NT2/D1 (cell line): Measurements from ENCODE around the gene PGA5.

Experiments used
- DNase-seq: peaks from one replicate; pipeline ENCODE4 v3.0.0-alpha.2; 2011; ENCODE audit warnings: low read depth, low spot score
- H3K27me3 ChIP-seq: 2 replicates; pipeline ENCODE4 v1.6.0; 2011; ENCODE audit warnings: mild to moderate bottlenecking; ENCODE audit not compliant: insufficient read length, insufficient read depth
- H3K36me3 ChIP-seq: 2 replicates; pipeline ENCODE4 v1.6.1; 2011; ENCODE audit warnings: mild to moderate bottlenecking, low read length, mixed read lengths; ENCODE audit not compliant: insufficient read depth, insufficient read length
- H3K4me1 ChIP-seq: 2 replicates; pipeline ENCODE4 v1.5.1; 2011; ENCODE audit not compliant: insufficient read depth, insufficient read length
- H3K4me3 ChIP-seq: 2 replicates; pipeline ENCODE4 v1.5.1; 2011; ENCODE audit warnings: low read depth; ENCODE audit not compliant: insufficient read length
- H3K9ac ChIP-seq: 2 replicates; pipeline ENCODE4 v1.6.0; 2011; ENCODE audit warnings: low read depth; ENCODE audit not compliant: insufficient read length
- H3K9me3 ChIP-seq: 2 replicates; pipeline ENCODE4 v1.5.1; 2011; ENCODE audit warnings: mild to moderate bottlenecking, low read length; ENCODE audit not compliant: insufficient read depth
- SUZ12 ChIP-seq: IDR thresholded peaks from 2 replicates; pipeline ENCODE4 v1.6.1; 2011; ENCODE audit not compliant: insufficient read length, insufficient read depth; ENCODE audit errors: extremely low read depth
- YY1 ChIP-seq: IDR thresholded peaks from 2 replicates; pipeline ENCODE4 v1.6.1; 2011; ENCODE audit not compliant: insufficient read length, insufficient read depth
- ZNF274 ChIP-seq: IDR thresholded peaks from 2 replicates; pipeline ENCODE4 v1.6.1; 2011; ENCODE audit warnings: mild to moderate bottlenecking, low read depth, low read length

Gene PGA5

GRCh38 chr11:61264371-61264770, 23.4 kb downstream of the PGA5 start:
- Histone ChIP-seq H3K4me1 (no peaks in the 10 kb centered on the region), H3K9ac (no peak overlapping the region), H3K36me3 (peaks cover 49% of the 10 kb centered on the region), H3K4me3 (no peak overlapping the region), H3K9me3 (no peaks in the 10 kb centered on the region), H3K27me3 (no peaks in the 10 kb centered on the region)
- DNase-seq: no peak
- no peak for TF ChIP-seq SUZ12
- TF ChIP-seq ZNF274: no peak
- no peak for TF ChIP-seq YY1

- Histone ChIP-seq H3K9ac (no peak overlapping the region), H3K36me3 (peaks cover 47% of the 10 kb centered on the region), H3K9me3 (no peaks in the 10 kb centered on the region), H3K4me3 (no peak overlapping the region), H3K27me3 (no peaks in the 10 kb centered on the region), H3K4me1 (no peaks in the 10 kb centered on the region)
- DNase-seq: no peak
- TF ChIP-seq SUZ12: no peak
- no peak for TF ChIP-seq ZNF274
- TF ChIP-seq YY1: no peak
Observed at GRCh38 chr11:61264795-61265194, 23.8 kb downstream of the PGA5 start.

GRCh38 chr11:61265357-61265756, 24.4 kb downstream of the PGA5 start:
- Histone ChIP-seq H3K9ac (no peak overlapping the region), H3K4me3 (no peak overlapping the region), H3K27me3 (no peaks in the 10 kb centered on the region), H3K4me1 (no peaks in the 10 kb centered on the region), H3K36me3 (peaks cover 42% of the 10 kb centered on the region), H3K9me3 (no peaks in the 10 kb centered on the region)
- DNase-seq: no peak
- TF ChIP-seq SUZ12 (no peak), YY1 (no peak), ZNF274 (no peak)

DNA sequence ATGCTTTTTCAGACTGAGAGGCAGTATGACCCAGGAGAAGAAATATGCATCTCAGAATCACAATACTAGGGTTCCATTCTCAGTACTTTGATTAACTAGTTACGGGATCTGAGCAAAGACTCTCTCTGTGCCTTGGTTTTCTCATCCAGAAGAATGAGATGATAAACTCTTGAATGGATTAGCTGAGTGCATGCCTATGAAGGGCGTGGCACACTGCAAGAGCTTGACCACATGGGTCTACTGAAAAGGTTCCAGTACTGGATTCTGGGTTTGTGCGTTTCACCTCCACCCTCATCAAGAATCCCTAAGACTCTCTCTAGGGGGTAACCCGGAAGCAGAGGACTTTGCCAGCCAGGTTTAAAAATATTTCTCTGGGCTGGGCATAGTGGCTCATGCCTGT, 25.6 kb downstream of the PGA5 start:
- no peak for TF ChIP-seq SUZ12
- TF ChIP-seq ZNF274: no peak
- TF ChIP-seq YY1: no peak
- no peaks in the 10 kb centered on the region for H3K27me3 ChIP-seq
- peaks cover 43% of the 10 kb centered on the region for H3K36me3 ChIP-seq
- H3K4me3 ChIP-seq: no peak overlapping the region
- H3K9ac ChIP-seq: no peak overlapping the region
- no peaks in the 10 kb centered on the region for H3K4me1 ChIP-seq
- no peaks in the 10 kb centered on the region for H3K9me3 ChIP-seq
- DNase-seq: no peak

DNA sequence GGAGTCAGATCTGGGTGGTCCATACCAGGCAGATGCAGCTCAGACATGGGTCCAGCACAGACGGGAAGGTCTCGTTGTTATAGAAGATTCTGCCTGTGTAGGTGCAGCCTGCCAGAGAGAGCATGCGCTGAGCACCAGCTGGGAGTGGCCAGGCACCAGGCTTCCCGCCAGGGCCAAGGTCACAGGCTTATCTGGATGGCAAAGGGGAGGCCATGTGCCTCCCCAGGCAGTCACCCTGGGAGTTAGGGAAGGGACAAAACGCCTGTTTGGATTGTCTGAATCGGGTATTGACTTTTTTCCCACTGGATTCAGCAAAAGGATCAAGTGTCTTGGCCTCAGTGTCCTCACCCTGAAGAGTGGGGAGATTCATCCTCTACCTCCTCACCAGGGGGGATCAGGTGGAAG, 26.5 kb downstream of the PGA5 start:
- no peak for DNase-seq
- H3K27me3 ChIP-seq: no peaks in the 10 kb centered on the region
- TF ChIP-seq ZNF274 (no peak), YY1 (no peak), SUZ12 (no peak)
- H3K9me3 ChIP-seq: no peaks in the 10 kb centered on the region
- H3K4me1 ChIP-seq: no peaks in the 10 kb centered on the region
- H3K36me3 ChIP-seq: peaks cover 40% of the 10 kb centered on the region
- no peak overlapping the region for H3K4me3 ChIP-seq
- H3K9ac ChIP-seq: no peak overlapping the region

DNA sequence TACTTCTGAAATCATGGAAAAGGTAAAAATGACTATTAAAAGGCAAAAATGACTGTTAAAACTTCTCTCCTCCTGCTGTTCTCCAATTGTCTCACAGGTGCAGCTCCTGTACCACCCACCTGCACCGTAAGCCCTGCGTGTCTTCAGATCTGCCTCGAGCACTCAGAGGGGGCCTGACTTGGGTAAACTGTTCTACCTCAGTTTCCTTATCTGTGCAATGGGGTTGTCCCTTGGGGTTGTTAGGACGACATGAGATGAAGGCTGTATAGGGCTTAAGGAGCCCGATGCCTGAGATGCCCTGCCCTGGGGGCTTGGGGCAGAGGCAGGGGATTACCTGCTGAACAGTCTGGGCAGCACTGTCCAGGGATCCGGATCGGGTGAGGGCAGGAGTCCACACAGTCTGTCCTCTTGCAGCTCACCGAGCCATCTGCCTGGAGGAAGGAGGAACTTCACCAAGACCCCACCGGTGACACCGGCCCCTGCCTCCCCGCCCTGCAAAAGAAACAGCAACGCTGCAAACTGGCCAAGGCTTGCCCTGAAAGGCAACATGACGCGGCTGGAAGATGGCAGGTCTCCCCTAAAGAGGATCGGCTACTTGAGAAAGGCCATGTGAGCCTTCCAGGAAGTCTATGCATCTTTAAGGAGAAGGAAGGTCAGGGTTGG, 27.7 kb downstream of the PGA5 start:
- H3K9ac ChIP-seq: no peak overlapping the region
- no peaks in the 10 kb centered on the region for H3K27me3 ChIP-seq
- DNase-seq: no peak
- H3K4me3 ChIP-seq: no peak overlapping the region
- TF ChIP-seq ZNF274 (no peak), SUZ12 (no peak), YY1 (no peak)
- peaks cover 3% of the 10 kb centered on the region for H3K4me1 ChIP-seq
- no peaks in the 10 kb centered on the region for H3K9me3 ChIP-seq
- H3K36me3 ChIP-seq: peaks cover 41% of the 10 kb centered on the region

DNA sequence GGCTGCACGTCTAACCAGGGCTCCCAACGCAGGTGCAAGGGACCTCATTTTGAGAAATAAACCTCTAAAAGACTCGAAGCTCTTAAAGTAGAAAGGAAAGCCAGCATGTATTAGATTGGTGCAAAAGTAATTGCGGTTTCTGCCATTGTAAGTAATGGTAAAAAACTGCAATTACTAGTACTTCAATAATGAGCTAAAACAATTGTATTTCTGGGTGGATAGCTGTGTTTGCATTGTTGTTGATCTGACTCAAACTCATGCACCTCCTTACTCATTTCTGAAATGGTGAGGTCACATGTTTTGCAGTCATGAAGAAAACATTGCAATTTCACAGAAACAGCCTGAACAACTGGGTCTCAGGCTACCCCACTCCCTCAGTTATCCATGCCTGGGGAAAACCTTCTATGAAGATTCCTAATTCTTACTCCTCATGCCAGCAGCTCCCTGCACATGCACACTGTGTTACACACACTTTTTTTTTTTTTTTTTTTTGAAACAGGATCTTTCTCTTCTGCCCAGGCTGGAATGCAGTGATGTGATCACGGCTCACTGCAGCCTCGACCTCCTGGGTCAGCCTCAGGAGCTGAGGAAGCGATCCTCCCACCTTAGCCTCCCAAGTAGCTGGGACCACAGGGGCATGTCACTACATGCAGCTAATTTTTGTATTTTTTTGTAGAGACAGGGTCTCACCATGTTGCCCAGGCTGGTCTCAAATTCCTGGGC, 29.5 kb downstream of the PGA5 start:
- H3K27me3 ChIP-seq: no peaks in the 10 kb centered on the region

More for the DNA sequence above, 29.5 kb downstream of the PGA5 start:
- no peak for DNase-seq
- Histone ChIP-seq H3K4me1 (peaks cover 10% of the 10 kb centered on the region), H3K36me3 (peaks cover 40% of the 10 kb centered on the region), H3K9me3 (no peaks in the 10 kb centered on the region), H3K9ac (no peak overlapping the region), H3K4me3 (no peak overlapping the region)
- TF ChIP-seq SUZ12 (no peak), YY1 (no peak), ZNF274 (no peak)
